HEK293 (cell line): ENCODE data around the gene TFR2.

Source experiments
- HOXD13 ChIP-seq: sonication (generic); formaldehyde crosslinking; IDR thresholded peaks from 2 replicates; pipeline ENCODE4 v1.8.0; 2022; ENCODE audit warnings: missing genetic modification reagents, borderline replicate concordance
- KLF9 ChIP-seq: fragments of 450-650 bp; formaldehyde crosslinking; IDR thresholded peaks from 2 replicates; pipeline ENCODE4 v1.5.1; 2016; ENCODE audit warnings: missing biosample characterization, missing genetic modification characterization, low read depth
- PRDM2 ChIP-seq: fragments of 450-650 bp; formaldehyde crosslinking; IDR thresholded peaks from 2 replicates; pipeline ENCODE4 v1.5.1; 2016; ENCODE audit warnings: missing biosample characterization, missing genetic modification characterization, borderline replicate concordance
- RBAK ChIP-seq: fragments of 450-650 bp; formaldehyde crosslinking; IDR thresholded peaks from 2 replicates; pipeline ENCODE4 v1.5.1; 2016; ENCODE audit warnings: missing biosample characterization, missing genetic modification characterization
- REPIN1 ChIP-seq: fragments of 450-650 bp; formaldehyde crosslinking; IDR thresholded peaks from 2 replicates; pipeline ENCODE4 v1.5.1; 2017; ENCODE audit warnings: missing biosample characterization, missing genetic modification characterization, low read depth
- REST ChIP-seq: fragments of 450-650 bp; formaldehyde crosslinking; IDR thresholded peaks from 2 replicates; pipeline ENCODE4 v1.5.1; 2016; ENCODE audit warnings: missing biosample characterization, missing genetic modification characterization
- SP3 ChIP-seq: fragments of 450-650 bp; formaldehyde crosslinking; IDR thresholded peaks from 2 replicates; pipeline ENCODE4 v1.5.1; 2016; ENCODE audit warnings: missing biosample characterization, missing genetic modification characterization
- ZFP41 ChIP-seq: fragments of 450-650 bp; formaldehyde crosslinking; IDR thresholded peaks from 2 replicates; pipeline ENCODE4 v1.5.1; 2016; ENCODE audit warnings: missing biosample characterization, missing genetic modification characterization, borderline replicate concordance
- ZNF114 ChIP-seq: fragments of 450-650 bp; formaldehyde crosslinking; IDR thresholded peaks from 2 replicates; pipeline ENCODE4 v1.5.0; 2017; ENCODE audit warnings: missing biosample characterization, missing genetic modification characterization
- ZNF146 ChIP-seq: fragments of 450-650 bp; formaldehyde crosslinking; IDR thresholded peaks from 2 replicates; pipeline ENCODE4 v1.5.1; 2016; ENCODE audit warnings: missing biosample characterization, missing genetic modification characterization
- ZNF148 ChIP-seq: fragments of 450-650 bp; formaldehyde crosslinking; IDR thresholded peaks from 2 replicates; pipeline ENCODE4 v1.5.0; 2017; ENCODE audit warnings: missing biosample characterization, missing genetic modification characterization, borderline replicate concordance
- ZNF174 ChIP-seq: fragments of 450-650 bp; formaldehyde crosslinking; IDR thresholded peaks from 2 replicates; pipeline ENCODE4 v1.5.0; 2017; ENCODE audit warnings: missing biosample characterization, mild to moderate bottlenecking, missing genetic modification characterization
- ZNF18 ChIP-seq: fragments of 450-650 bp; formaldehyde crosslinking; IDR thresholded peaks from 2 replicates; pipeline ENCODE4 v1.5.1; 2016; ENCODE audit warnings: missing biosample characterization, missing genetic modification characterization
- ZNF221 ChIP-seq: fragments of 450-650 bp; formaldehyde crosslinking; IDR thresholded peaks from 2 replicates; pipeline ENCODE4 v1.5.1; 2017; ENCODE audit warnings: missing biosample characterization, missing genetic modification characterization, borderline replicate concordance
- ZNF223 ChIP-seq: fragments of 450-650 bp; formaldehyde crosslinking; IDR thresholded peaks from 2 replicates; pipeline ENCODE4 v1.5.1; 2016; ENCODE audit warnings: missing biosample characterization, missing genetic modification characterization
- ZNF248 ChIP-seq: fragments of 450-650 bp; formaldehyde crosslinking; IDR thresholded peaks from 2 replicates; pipeline ENCODE4 v1.5.1; 2017; ENCODE audit warnings: missing biosample characterization, missing genetic modification characterization
- ZNF324 ChIP-seq: fragments of 450-650 bp; formaldehyde crosslinking; IDR thresholded peaks from 2 replicates; pipeline ENCODE4 v1.5.1; 2016; ENCODE audit warnings: missing biosample characterization, missing genetic modification characterization
- ZNF391 ChIP-seq: fragments of 450-650 bp; formaldehyde crosslinking; IDR thresholded peaks from 2 replicates; pipeline ENCODE4 v1.5.1; 2016; ENCODE audit warnings: low read depth, missing biosample characterization, missing genetic modification characterization, borderline replicate concordance
- ZNF449 ChIP-seq: fragments of 450-650 bp; formaldehyde crosslinking; IDR thresholded peaks from 2 replicates; pipeline ENCODE4 v1.5.1; 2017; ENCODE audit warnings: missing biosample characterization, mild to moderate bottlenecking, missing genetic modification characterization, moderate library complexity
- ZNF660 ChIP-seq: fragments of 450-650 bp; IDR thresholded peaks from 2 replicates; pipeline ENCODE4 v1.5.1; 2018; ENCODE audit warnings: missing biosample characterization, mild to moderate bottlenecking, missing genetic modification characterization
- ZNF677 ChIP-seq: fragments of 450-650 bp; IDR thresholded peaks from 2 replicates; pipeline ENCODE4 v1.5.0; 2018; ENCODE audit warnings: missing biosample characterization, mild to moderate bottlenecking, missing genetic modification characterization, moderate library complexity
- ZNF785 ChIP-seq: fragments of 450-650 bp; formaldehyde crosslinking; IDR thresholded peaks from 2 replicates; pipeline ENCODE4 v1.5.1; 2016; ENCODE audit warnings: missing biosample characterization, missing genetic modification characterization
- ZNF830 ChIP-seq: fragments of 450-650 bp; IDR thresholded peaks from 2 replicates; pipeline ENCODE4 v1.5.0; 2018; ENCODE audit warnings: missing biosample characterization, missing genetic modification characterization, low read depth, mild to moderate bottlenecking, moderate library complexity

Gene TFR2

GRCh38 chr7:100585511-100586265, 55.7 kb downstream of the TFR2 start, which contains the start of gene LRCH4 (continued):
- TF ChIP-seq ZNF18 (tag by site-specific recombination) (peak; percentile 28; the same call in 1 of the 2 replicates), ZNF391 (tag by site-specific recombination) (peak; percentile 93), ZNF785 (tag by site-specific recombination) (0 out of 2 replicates have a peak, but pooled peaks have one; percentile 30), ZNF248 (tag by site-specific recombination) (no peak), ZNF660 (no peak; the same call in 1 of the 2 replicates), REST (tag by site-specific recombination) (no peak; the same call in 1 of the 2 replicates), ZNF677 (no peak), ZNF114 (tag by site-specific recombination) (no peak), ZNF146 (0 out of 2 replicates have a peak, but pooled peaks have one; percentile 36), ZNF221 (tag by site-specific recombination) (no peak), SP3 (no peak), ZFP41 (tag by site-specific recombination) (no peak), KLF9 (tag by site-specific recombination) (peak; percentile 81), PRDM2 (tag by site-specific recombination) (no peak), HOXD13 (CRISPR knock-in tag) (no peak), ZNF324 (peak; percentile 96), REPIN1 (tag by site-specific recombination) (peak; percentile 90; the same call in 1 of the 2 replicates), RBAK (tag by site-specific recombination) (no peak), ZNF449 (tag by site-specific recombination) (peak; percentile 64; the same call in 1 of the 2 replicates), ZNF223 (tag by site-specific recombination) (no peak), ZNF830 (tag by site-specific recombination) (no peak), ZNF174 (tag by site-specific recombination) (no peak), ZNF148 (tag by site-specific recombination) (no peak)
